Upper lobe of left lung (tissue), 4 donors: ENCODE data around the gene ZNF618.

Experiments used
- CTCF ChIP-seq, 6 experiments: fragments of 450-650 bp in 4 of 6; fragments of 200-600 bp in 2 of 6; sonication (generic) in 2 of 6; IDR thresholded peaks; one replicate each; pipeline ENCODE4 v1.5.1; 2016 to 2019; ENCODE audit warnings: antibody characterized with exemption in 6 of 6
- EP300 ChIP-seq, 4 donors: sonication (generic); formaldehyde crosslinking; IDR thresholded peaks; one replicate each; pipeline ENCODE4 v1.5.1; 2017; ENCODE audit warnings: antibody characterized with exemption in 4 of 4, control low read depth in 2 of 4
- POLR2A ChIP-seq, 4 donors: fragments of 450-650 bp; IDR thresholded peaks; one replicate each; pipeline ENCODE4 v1.5.1; 2016 to 2017; ENCODE audit warnings: antibody characterized with exemption in 4 of 4, mild to moderate bottlenecking in 2 of 4
- POLR2AphosphoS5 ChIP-seq, 2 donors: sonication (generic); formaldehyde crosslinking; IDR thresholded peaks; one replicate each; pipeline ENCODE4 v1.5.1; 2017; ENCODE audit warnings: antibody characterized with exemption in 2 of 2

- TF ChIP-seq POLR2AphosphoS5 (IDR thresholded peaks at IDR 0.05) = no peak
- TF ChIP-seq CTCF (IDR thresholded peaks at IDR 0.05) = no peak
- TF ChIP-seq POLR2A (IDR thresholded peaks at IDR 0.05) = no peak
- no peak for TF ChIP-seq EP300 (IDR thresholded peaks at IDR 0.05)
Observed at GRCh38 chr9:114054191-114054690, 178.1 kb downstream of the ZNF618 start.
